B cell (primary cell): ENCODE data around the gene OR2A25. TPM values are rescaled to one million over a fixed set of nuclear protein-coding genes. Genes with fewer than 3 reads are reported as not detected.
"Not testable (repeated sequence)": the region's sequence is repeated elsewhere in the genome, so short reads cannot be mapped to it uniquely, and the experiment has no call there.

Source experiments
- ATAC-seq: fragments of 200-7000 bp; cut with Tn5 transposase; one replicate; pipeline ENCODE4 v1.10.0; 2021; ENCODE audit warnings: low read depth, mild to moderate bottlenecking, moderate number of reproducible peaks, moderate library complexity
- CTCF ChIA-PET: fragments of 350-600 bp; sonication (Branson Sonifier 250); formaldehyde crosslinking; loops from one replicate; lab custom pipeline; 2021; ENCODE audit warnings: antibody characterized with exemption, inconsistent platforms; lab: Charles Lee
- POLR2A ChIA-PET: fragments of 350-600 bp; sonication (Branson Sonifier 250); formaldehyde crosslinking; loops from one replicate; lab custom pipeline; 2021; ENCODE audit warnings: antibody characterized with exemption; lab: Charles Lee
- DNase-seq: peaks from one replicate; pipeline ENCODE4 v3.0.0; 2013
- H2AFZ ChIP-seq: 2 replicates; pipeline ENCODE4 v1.6.1; 2012; ENCODE audit warnings: mild to moderate bottlenecking, low read depth, low read length; ENCODE audit not compliant: insufficient read depth, poor library complexity, severe bottlenecking
- H3K27ac ChIP-seq, 2 donors: 1 replicate in 1 of 2; 2 replicates in 1 of 2; pipeline ENCODE4 v1.5.1; 2012 to 2013; ENCODE audit warnings: low read length in 2 of 2, mild to moderate bottlenecking in 2 of 2, moderate library complexity in 1 of 2
- H3K27me3 ChIP-seq, 4 experiments: fragments of 200-600 bp in 1 of 4; sonication (generic) in 1 of 4; replicated peaks in 1 of 4; 1 replicate in 2 of 4; 2 replicates in 2 of 4; pipeline versions ENCODE4 v1.6.1 to v1.7.0; 2013 to 2016; ENCODE audit warnings: low read length in 3 of 4, mild to moderate bottlenecking in 2 of 4, mixed read lengths in 1 of 4, moderate library complexity in 1 of 4; ENCODE audit not compliant: insufficient read depth in 4 of 4, control insufficient read depth in 3 of 4; ENCODE audit errors: control extremely low read depth in 1 of 4
- H3K36me3 ChIP-seq, 2 experiments: replicated peaks in 1 of 2; 1 replicate in 1 of 2; 2 replicates in 1 of 2; pipeline versions ENCODE4 v1.6.1 to v1.7.1; 2013; ENCODE audit warnings: low read length in 1 of 2; ENCODE audit not compliant: insufficient read depth in 2 of 2, control insufficient read depth in 1 of 2; ENCODE audit errors: control extremely low read depth in 1 of 2, extremely low read depth in 1 of 2
- H3K4me1 ChIP-seq, 2 donors: fragments of 200-600 bp in 1 of 2; sonication (generic) in 1 of 2; 1 replicate in 1 of 2; 2 replicates in 1 of 2; pipeline versions ENCODE4 v1.5.1 to v1.6.1; 2013 to 2017; ENCODE audit warnings: low read length in 2 of 2; ENCODE audit not compliant: control insufficient read depth in 2 of 2, insufficient read depth in 2 of 2
- H3K4me2 ChIP-seq: replicated peaks from 2 replicates; pipeline ENCODE3; 2012; ENCODE audit warnings: mild to moderate bottlenecking, low read depth, low read length; ENCODE audit not compliant: poor library complexity, severe bottlenecking
- H3K4me3 ChIP-seq, 5 experiments: fragments of 200-600 bp in 1 of 5; sonication (generic) in 1 of 5; 1 replicate in 3 of 5; 2 replicates in 2 of 5; pipeline versions ENCODE4 v1.5.1 to v1.7.0; 2011 to 2016; ENCODE audit warnings: low read length in 4 of 5, mild to moderate bottlenecking in 4 of 5, low read depth in 2 of 5, control low read depth in 1 of 5, moderate library complexity in 1 of 5; ENCODE audit not compliant: insufficient read depth in 1 of 5; ENCODE audit errors: control extremely low read depth in 1 of 5, extremely low read depth in 1 of 5
- H3K79me2 ChIP-seq: fragments of 200-600 bp; sonication (generic); one replicate; pipeline ENCODE4 v1.6.0; 2016; ENCODE audit warnings: low read length; ENCODE audit not compliant: control insufficient read depth, insufficient read depth
- H3K9ac ChIP-seq: fragments of 200-600 bp; sonication (generic); 2 replicates; pipeline ENCODE4 v1.6.1; 2017; ENCODE audit warnings: mild to moderate bottlenecking, low read length, moderate library complexity
- H3K9me3 ChIP-seq, 3 donors: one replicate each; pipeline versions ENCODE4 v1.6.1 to v1.7.1; 2013; ENCODE audit warnings: low read length in 2 of 3; ENCODE audit not compliant: control insufficient read depth in 2 of 3, insufficient read depth in 1 of 3; ENCODE audit errors: control extremely low read depth in 1 of 3
- H4K20me1 ChIP-seq: 2 replicates; pipeline ENCODE4 v1.6.0; 2012; ENCODE audit warnings: mild to moderate bottlenecking, low read length; ENCODE audit not compliant: insufficient read depth, control insufficient read depth, poor library complexity, severe bottlenecking
- H3K27ac Mint-ChIP-seq: one replicate; pipeline ENCODE4 v1.8.0; 2021; ENCODE audit warnings: mixed read lengths
- H3K27me3 Mint-ChIP-seq: one replicate; pipeline ENCODE4 v1.8.0; 2021; ENCODE audit warnings: mixed read lengths
- H3K4me1 Mint-ChIP-seq: one replicate; pipeline ENCODE4 v1.8.0; 2021; ENCODE audit warnings: mixed read lengths
- H3K4me3 Mint-ChIP-seq: one replicate; pipeline ENCODE4 v1.8.0; 2021; ENCODE audit warnings: mixed read lengths
- H3K9me3 Mint-ChIP-seq: one replicate; pipeline ENCODE4 v1.8.0; 2022; ENCODE audit warnings: mixed read lengths; ENCODE audit not compliant: insufficient read depth
- EZH2 ChIP-seq: IDR thresholded peaks from 2 replicates; pipeline ENCODE4 v1.6.1; 2012; ENCODE audit warnings: borderline replicate concordance, low read depth, mild to moderate bottlenecking, moderate library complexity, low read length; ENCODE audit not compliant: insufficient read depth, poor library complexity, severe bottlenecking
- WGBS: methylation state at CpG from one replicate; pipeline ENCODE4 v1.1.5; 2013; ENCODE audit warnings: missing lambda C conversion rate; ENCODE audit not compliant: insufficient coverage; 5-methylcytosine and 5-hydroxymethylcytosine counted together
- intact Hi-C: fragments of 100-400 bp; cut with micrococcal nuclease; formaldehyde crosslinking; loops from one replicate; pipeline ENCODE4 v1.10.0; 2022
- polyA plus RNA-seq: library from polyadenylated mRNA; depleted of rRNA; stranded (reverse); fragments of >200 nt; gene quantifications from 2 replicates; pipeline ENCODE4 v1.2.3, GENCODE V29; 2012
- total RNA-seq, 2 donors: library from RNA; stranded (reverse); fragments of 120-200 nt in 1 of 2; gene quantifications; 1 replicate in 1 of 2; 2 replicates in 1 of 2; pipeline versions ENCODE4 v1.2.3 to v1.2.4, GENCODE V29; 2013 to 2022
- TF ChIP-seq, protein P1 (sequence below): fragments of 200-600 bp; IDR thresholded peaks from one replicate; pipeline ENCODE4 v1.8.0; 2022; ENCODE audit warnings: antibody characterized with exemption, mild to moderate bottlenecking

Gene OR2A25
- total and polyA plus RNA-seq, 2 donors (not counting 1 experiment from before 2014, with no cell fraction given) = not detected

DNA sequence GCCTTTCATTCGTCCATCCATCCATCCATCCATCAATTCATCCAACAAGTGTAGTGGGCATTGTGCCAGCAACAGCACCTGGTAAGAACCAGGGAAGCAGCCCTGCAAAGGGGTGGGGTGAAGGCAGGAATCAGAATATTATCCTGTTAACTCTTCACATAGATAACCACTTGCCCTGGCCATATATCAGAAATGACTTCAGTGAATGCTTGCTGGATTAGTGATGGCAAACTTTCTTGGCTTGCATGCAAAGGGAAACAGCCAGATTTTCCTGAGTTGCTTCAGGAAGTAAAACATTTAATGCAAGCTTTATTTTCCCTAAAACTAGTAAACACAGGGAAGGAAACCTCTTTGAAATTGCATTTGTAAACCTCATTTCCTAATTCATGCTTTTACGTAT lies 20.1 kb upstream of the OR2A25 start:
- POLR2A ChIA-PET = no interaction called here
- Mint-ChIP-seq H3K27me3 (peaks cover 5% of the 10 kb centered on the region), H3K4me3 (no peak overlapping the region), H3K9me3 (no peaks in the 10 kb centered on the region), H3K27ac (no peak overlapping the region), H3K4me1 (no peaks in the 10 kb centered on the region)
- no peak for ATAC-seq
- TF ChIP-seq EZH2 = no peak
- TF ChIP-seq, protein P1, sequence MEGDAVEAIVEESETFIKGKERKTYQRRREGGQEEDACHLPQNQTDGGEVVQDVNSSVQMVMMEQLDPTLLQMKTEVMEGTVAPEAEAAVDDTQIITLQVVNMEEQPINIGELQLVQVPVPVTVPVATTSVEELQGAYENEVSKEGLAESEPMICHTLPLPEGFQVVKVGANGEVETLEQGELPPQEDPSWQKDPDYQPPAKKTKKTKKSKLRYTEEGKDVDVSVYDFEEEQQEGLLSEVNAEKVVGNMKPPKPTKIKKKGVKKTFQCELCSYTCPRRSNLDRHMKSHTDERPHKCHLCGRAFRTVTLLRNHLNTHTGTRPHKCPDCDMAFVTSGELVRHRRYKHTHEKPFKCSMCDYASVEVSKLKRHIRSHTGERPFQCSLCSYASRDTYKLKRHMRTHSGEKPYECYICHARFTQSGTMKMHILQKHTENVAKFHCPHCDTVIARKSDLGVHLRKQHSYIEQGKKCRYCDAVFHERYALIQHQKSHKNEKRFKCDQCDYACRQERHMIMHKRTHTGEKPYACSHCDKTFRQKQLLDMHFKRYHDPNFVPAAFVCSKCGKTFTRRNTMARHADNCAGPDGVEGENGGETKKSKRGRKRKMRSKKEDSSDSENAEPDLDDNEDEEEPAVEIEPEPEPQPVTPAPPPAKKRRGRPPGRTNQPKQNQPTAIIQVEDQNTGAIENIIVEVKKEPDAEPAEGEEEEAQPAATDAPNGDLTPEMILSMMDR = no peak
- DNase-seq = no peak
- intact Hi-C loops = no loop called here
- Histone ChIP-seq H3K4me1 (no peaks in the 10 kb centered on the region), H3K79me2 (no peaks in the 10 kb centered on the region), H3K4me2 (no peak overlapping the region), H3K4me3 (no peak overlapping the region), H3K27ac (no peak overlapping the region), H2AFZ (no peak overlapping the region), H3K9ac (no peak overlapping the region), H3K9me3 (no peaks in the 10 kb centered on the region), H3K36me3 (no peaks in the 10 kb centered on the region), H3K27me3 (peaks cover 0 to 4% (median 0%) of the 10 kb centered on the region in 4 experiments), H4K20me1 (no peaks in the 10 kb centered on the region)
- CTCF ChIA-PET = no interaction called here
- no CpG with 5 or more reads among the region's 2 CpGs for WGBS

DNA sequence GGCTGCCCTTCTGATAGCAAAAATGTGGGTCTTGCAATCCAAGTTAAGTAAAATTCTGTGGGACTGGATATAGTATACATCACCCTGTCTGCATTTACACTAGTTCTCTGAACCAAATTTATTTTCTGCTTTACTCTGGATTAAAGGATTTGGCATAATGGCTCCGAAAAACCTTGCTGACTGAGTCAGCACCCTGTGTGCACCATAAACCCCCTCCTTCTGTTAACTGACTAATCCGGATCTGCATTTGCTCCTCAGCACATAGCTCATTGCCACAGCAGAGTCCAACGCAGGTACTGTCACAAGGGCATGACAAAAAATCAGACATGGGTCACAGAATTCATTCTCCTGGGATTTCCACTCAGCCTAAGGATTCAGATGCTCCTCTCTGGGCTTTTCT lies 19.5 kb upstream of the OR2A25 start:
- Histone ChIP-seq H3K9ac (no peak overlapping the region), H3K79me2 (no peaks in the 10 kb centered on the region), H3K27me3 (peaks cover 0 to 4% (median 0%) of the 10 kb centered on the region in 4 experiments), H2AFZ (no peak overlapping the region), H3K9me3 (no peaks in the 10 kb centered on the region), H3K4me3 (no peak overlapping the region), H3K36me3 (no peaks in the 10 kb centered on the region), H3K4me1 (no peaks in the 10 kb centered on the region), H4K20me1 (no peaks in the 10 kb centered on the region), H3K4me2 (no peak overlapping the region), H3K27ac (no peak overlapping the region)
- Mint-ChIP-seq H3K27ac (no peak overlapping the region), H3K27me3 (peaks cover 6% of the 10 kb centered on the region), H3K4me1 (no peaks in the 10 kb centered on the region), H3K4me3 (no peak overlapping the region), H3K9me3 (no peaks in the 10 kb centered on the region)
- TF ChIP-seq, protein P1 = no peak
- TF ChIP-seq EZH2 = no peak
- no peak for DNase-seq
- 93% methylated on average over 3 of the region's 3 CpGs for WGBS
- ChIA-PET POLR2A (no interaction called here), CTCF (no interaction called here)
- intact Hi-C loops = no loop called here
- no peak for ATAC-seq

DNA sequence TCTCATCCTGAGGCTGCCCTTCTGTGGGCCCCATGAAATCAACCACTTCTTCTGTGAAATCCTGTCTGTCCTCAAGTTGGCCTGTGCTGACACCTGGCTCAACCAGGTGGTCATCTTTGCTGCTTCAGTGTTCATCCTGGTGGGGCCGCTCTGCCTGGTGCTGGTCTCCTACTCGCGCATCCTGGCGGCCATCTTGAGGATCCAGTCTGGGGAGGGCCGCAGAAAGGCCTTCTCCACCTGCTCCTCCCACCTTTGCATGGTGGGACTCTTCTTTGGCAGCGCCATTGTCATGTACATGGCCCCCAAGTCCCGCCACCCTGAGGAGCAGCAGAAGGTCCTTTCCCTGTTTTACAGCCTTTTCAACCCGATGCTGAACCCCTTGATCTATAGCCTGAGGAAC lies 18.7 kb upstream of the OR2A25 start:
- H3K27ac Mint-ChIP-seq, CTCF ChIA-PET, H3K4me2 ChIP-seq, H3K4me1 ChIP-seq, H3K27me3 Mint-ChIP-seq, POLR2A ChIA-PET, H3K4me3 ChIP-seq, H3K9ac ChIP-seq, H3K27ac ChIP-seq, H3K9me3 ChIP-seq, H2AFZ ChIP-seq, H3K36me3 ChIP-seq, ATAC-seq, H3K4me3 Mint-ChIP-seq, H3K27me3 ChIP-seq, H3K4me1 Mint-ChIP-seq, intact Hi-C loops, H4K20me1 ChIP-seq, H3K9me3 Mint-ChIP-seq, H3K79me2 ChIP-seq, DNase-seq: not testable (repeated sequence)
- 92% methylated on average over 5 of the region's 8 CpGs for WGBS
